ENCODE results near the gene IGF1R. TPM values are rescaled to one million over a fixed set of nuclear protein-coding genes. Genes with fewer than 3 reads are reported as not detected.

The IGF1R gene
- total and polyA plus RNA-seq, 2 of the 13 experiments (the other 11 are each of a cell fraction or from before 2014, with no cell fraction given), result 15.9 to 18.4 TPM

GRCh38 chr15:98727115-98728040 is 79.0 kb downstream of the IGF1R start (continued):
- no peak for TF ChIP-seq ZNF335 (CRISPR knock-in tag; IDR thresholded peaks at IDR 0.05)
- no peak for TF ChIP-seq GATAD1 (CRISPR knock-in tag; IDR thresholded peaks at IDR 0.05)
- no peak for TF ChIP-seq ZNF136 (CRISPR knock-in tag; IDR thresholded peaks at IDR 0.05; ENCODE audit: low read depth)
- no peak for TF ChIP-seq ZFP37 (CRISPR knock-in tag; IDR thresholded peaks at IDR 0.05; ENCODE audit: borderline replicate concordance)
- 0 out of 2 replicates have a peak, but pooled peaks have one; percentile 17 for TF ChIP-seq ISL2 (CRISPR knock-in tag; IDR thresholded peaks at IDR 0.05)
- TF ChIP-seq ELF3 (CRISPR knock-in tag; IDR thresholded peaks at IDR 0.05), result peak; percentile 46; the same call in 1 of the 2 replicates
- TF ChIP-seq PITX1 (CRISPR knock-in tag; IDR thresholded peaks at IDR 0.05), result 0 out of 2 replicates have a peak, but pooled peaks have one; percentile 52
- peak; percentile 73; the same call in 1 of the 2 replicates for TF ChIP-seq HNRNPL (IDR thresholded peaks at IDR 0.05; ENCODE audit: low read depth, low read length)
- TF ChIP-seq MZF1 (CRISPR knock-in tag; IDR thresholded peaks at IDR 0.05; ENCODE audit: borderline replicate concordance), result no peak
- peak; percentile 70 for TF ChIP-seq MED1 (CRISPR knock-in tag; IDR thresholded peaks at IDR 0.05)
- no peak for TF ChIP-seq ZBTB40 (IDR thresholded peaks at IDR 0.05)
- no peak for TF ChIP-seq ZBTB40 (CRISPR knock-in tag; IDR thresholded peaks at IDR 0.05)
- no peak for TF ChIP-seq WIZ (CRISPR knock-in tag; IDR thresholded peaks at IDR 0.05)
- TF ChIP-seq HNF1B (CRISPR knock-in tag; IDR thresholded peaks at IDR 0.05), result peak; percentile 80
- no peak for TF ChIP-seq FOXP4 (CRISPR knock-in tag; IDR thresholded peaks at IDR 0.05)
- TF ChIP-seq TMF1 (CRISPR knock-in tag; IDR thresholded peaks at IDR 0.05; ENCODE audit: low read depth), result no peak
- peak; percentile 39 for TF ChIP-seq RBM39 (IDR thresholded peaks at IDR 0.05; ENCODE audit: low read depth, low read length, poor library complexity, severe bottlenecking)
